IMR-90 (cell line): Measurements from ENCODE around the gene RIT1. TPM values are rescaled to one million over a fixed set of nuclear protein-coding genes. Genes with fewer than 3 reads are reported as not detected.
A peak's percentile ranks its signal among the peaks of the same experiment; 100 is the strongest.

Experiments used
- ATAC-seq: fragments of 200-7000 bp; cut with Tn5 transposase; 2 replicates; pipeline ENCODE4 v1.9.1; 2020; ENCODE audit warnings: low read depth, mild to moderate bottlenecking, moderate library complexity
- BruUV-seq: library from RNA; stranded (reverse); fragments of 400-500 nt; replicated peaks from 2 replicates; lab custom pipeline; 2021; lab: Mats Ljungman, UMichigan
- CTCF ChIA-PET: fragments of 300-600 bp; formaldehyde crosslinking; extraction: SDS; loops from one replicate; lab custom pipeline; 2021; ENCODE audit warnings: antibody characterized with exemption; lab: Yijun Ruan, JAX
- POLR2A ChIA-PET: fragments of 300-600 bp; sonication (Branson Sonifier 250); formaldehyde crosslinking; loops from one replicate; lab custom pipeline; 2022; ENCODE audit warnings: antibody characterized with exemption; ENCODE audit not compliant: unreplicated experiment; lab: Charles Lee
- DNase-seq: peaks from one replicate; pipeline ENCODE4 v3.0.0; 2013
- H2AFZ ChIP-seq: replicated peaks from 2 replicates; pipeline ENCODE3; 2013; ENCODE audit warnings: low read length, mild to moderate bottlenecking; ENCODE audit not compliant: poor library complexity
- H2AK5ac ChIP-seq: 2 replicates; pipeline ENCODE4 v1.6.1; 2013; ENCODE audit warnings: low read depth, low read length, inconsistent platforms
- H2AK9ac ChIP-seq: replicated peaks from 2 replicates; pipeline ENCODE3; 2013; ENCODE audit warnings: mild to moderate bottlenecking, low read depth, low read length, moderate library complexity; ENCODE audit not compliant: poor library complexity
- H2BK120ac ChIP-seq: 2 replicates; pipeline ENCODE4 v1.6.1; 2013; ENCODE audit warnings: low read depth, low read length, inconsistent platforms
- H2BK15ac ChIP-seq: 3 replicates; pipeline ENCODE4 v1.6.1; 2013; ENCODE audit warnings: low read depth, low read length, inconsistent platforms
- H2BK20ac ChIP-seq: 2 replicates; pipeline ENCODE4 v1.6.1; 2013; ENCODE audit warnings: low read depth, mild to moderate bottlenecking, inconsistent platforms, low read length, moderate library complexity
- H2BK5ac ChIP-seq: 2 replicates; pipeline ENCODE4 v1.6.1; 2013; ENCODE audit warnings: mild to moderate bottlenecking, low read depth, low read length, inconsistent platforms; ENCODE audit not compliant: poor library complexity, severe bottlenecking
- H3K14ac ChIP-seq: replicated peaks from 2 replicates; pipeline ENCODE4 v1.6.1; 2013; ENCODE audit warnings: low read depth, low read length, inconsistent platforms
- H3K18ac ChIP-seq: 2 replicates; pipeline ENCODE4 v1.6.1; 2013; ENCODE audit warnings: low read depth, low read length, control low read depth
- H3K23ac ChIP-seq: 2 replicates; pipeline ENCODE4 v1.6.1; 2013; ENCODE audit warnings: low read depth, low read length, inconsistent platforms
- H3K27ac ChIP-seq: 2 replicates; pipeline ENCODE4 v1.5.1; 2013; ENCODE audit warnings: mild to moderate bottlenecking, control low read depth, low read length; ENCODE audit not compliant: insufficient read depth
- H3K27me3 ChIP-seq: 2 replicates; pipeline ENCODE4 v1.6.1; 2013; ENCODE audit warnings: low read length; ENCODE audit not compliant: control insufficient read depth, insufficient read depth
- H3K36me3 ChIP-seq: 2 replicates; pipeline ENCODE4 v1.6.1; 2013; ENCODE audit warnings: low read length, mixed read lengths; ENCODE audit not compliant: control insufficient read depth, insufficient read depth
- H3K4ac ChIP-seq: 2 replicates; pipeline ENCODE4 v1.6.1; 2013; ENCODE audit warnings: low read depth, low read length, inconsistent platforms
- H3K4me1 ChIP-seq: 2 replicates; pipeline ENCODE4 v1.6.1; 2013; ENCODE audit warnings: low read length, mixed read lengths; ENCODE audit not compliant: control insufficient read depth, insufficient read depth
- H3K4me2 ChIP-seq: 2 replicates; pipeline ENCODE4 v1.6.1; 2013; ENCODE audit warnings: low read depth, mild to moderate bottlenecking, control low read depth, low read length, moderate library complexity
- H3K4me3 ChIP-seq: 2 replicates; pipeline ENCODE4 v1.5.1; 2013; ENCODE audit warnings: low read depth, mild to moderate bottlenecking, control low read depth, low read length, moderate library complexity; ENCODE audit not compliant: insufficient read depth
- H3K56ac ChIP-seq: 2 replicates; pipeline ENCODE4 v1.6.1; 2013; ENCODE audit warnings: low read length, inconsistent platforms; ENCODE audit not compliant: insufficient read depth; ENCODE audit errors: extremely low read depth
- H3K79me1 ChIP-seq, 2 experiments: 2 replicates each; pipeline ENCODE4 v1.6.1; 2013; ENCODE audit warnings: low read length in 2 of 2, inconsistent platforms in 1 of 2, low read depth in 1 of 2
- H3K9ac ChIP-seq: 2 replicates; pipeline ENCODE4 v1.6.1; 2013; ENCODE audit warnings: low read depth, low read length, control low read depth
- H3K9me1 ChIP-seq: 2 replicates; pipeline ENCODE4 v1.6.1; 2013; ENCODE audit warnings: low read length, inconsistent platforms; ENCODE audit not compliant: insufficient read depth
- H3K9me3 ChIP-seq: 2 replicates; pipeline ENCODE4 v1.6.1; 2013; ENCODE audit warnings: low read length; ENCODE audit not compliant: control insufficient read depth, insufficient read depth
- H4K20me1 ChIP-seq: 2 replicates; pipeline ENCODE4 v1.6.1; 2013; ENCODE audit warnings: low read length, inconsistent platforms; ENCODE audit not compliant: insufficient read depth
- H4K5ac ChIP-seq: 2 replicates; pipeline ENCODE4 v1.6.1; 2013; ENCODE audit warnings: mild to moderate bottlenecking, low read depth, low read length, control low read depth
- H4K8ac ChIP-seq, 2 experiments: 2 replicates each; pipeline ENCODE4 v1.6.1; 2013; ENCODE audit warnings: low read depth in 2 of 2, low read length in 2 of 2, control low read depth in 1 of 2, inconsistent platforms in 1 of 2
- H4K91ac ChIP-seq: 2 replicates; pipeline ENCODE4 v1.6.1; 2013; ENCODE audit warnings: low read depth, low read length, inconsistent platforms; ENCODE audit not compliant: insufficient read depth
- MAFK ChIP-seq: IDR thresholded peaks from 2 replicates; pipeline ENCODE4 v1.6.1; 2012; ENCODE audit warnings: low read depth, low read length, improper control_type of control experiment
- MAZ ChIP-seq: IDR thresholded peaks from 2 replicates; pipeline ENCODE4 v1.6.1; 2012; ENCODE audit warnings: low read depth, mild to moderate bottlenecking, low read length, improper control_type of control experiment, moderate library complexity, borderline replicate concordance
- MXI1 ChIP-seq: IDR thresholded peaks from 2 replicates; pipeline ENCODE4 v1.6.1; 2012; ENCODE audit warnings: low read depth, mild to moderate bottlenecking, low read length, moderate library complexity, borderline replicate concordance
- NFE2L2 ChIP-seq: fragments of 150-350 bp; IDR thresholded peaks from 2 replicates; pipeline ENCODE4 v1.6.1; 2016; ENCODE audit warnings: low read depth, mild to moderate bottlenecking, low read length
- RAD21 ChIP-seq: IDR thresholded peaks from 2 replicates; pipeline ENCODE4 v1.6.1; 2012; ENCODE audit warnings: low read length, improper control_type of control experiment
- RCOR1 ChIP-seq: IDR thresholded peaks from 2 replicates; pipeline ENCODE4 v1.6.1; 2012; ENCODE audit warnings: mild to moderate bottlenecking, low read length, improper control_type of control experiment; ENCODE audit not compliant: insufficient replicate concordance
- SMC3 ChIP-seq: fragments of 150-350 bp; IDR thresholded peaks from 2 replicates; pipeline ENCODE4 v1.6.1; 2016; ENCODE audit warnings: low read depth, mild to moderate bottlenecking, antibody characterized with exemption, low read length, moderate library complexity
- USF2 ChIP-seq: fragments of 150-350 bp; IDR thresholded peaks from 2 replicates; pipeline ENCODE4 v1.6.1; 2017; ENCODE audit warnings: mild to moderate bottlenecking, antibody characterized with exemption, low read length, low read depth
- WGBS, 2 experiments: methylation state at CpG; one replicate each; pipeline versions ENCODE4 v1.1.5 to v1.1.7; 2013; ENCODE audit warnings: missing lambda C conversion rate in 2 of 2; ENCODE audit not compliant: insufficient read length in 1 of 2; ENCODE audit errors: extremely low coverage in 2 of 2; 5-methylcytosine and 5-hydroxymethylcytosine counted together
- dilution Hi-C: fragments of 300-500 bp; cut with HindIII; formaldehyde crosslinking; loops from one replicate; pipeline ENCODE4 v1.14.3; 2018; ENCODE audit warnings: low sequenced_read_pairs; ENCODE audit not compliant: unreplicated experiment
- in situ Hi-C: fragments of 300-500 bp; cut with MboI; formaldehyde crosslinking; loops from 3 replicates; pipeline ENCODE4 v1.14.3; 2019; ENCODE audit warnings: low sequenced_read_pairs, inconsistent platforms, mixed read lengths
- intact Hi-C: fragments of 100-400 bp; cut with micrococcal nuclease; formaldehyde crosslinking; loops from 2 replicates; pipeline ENCODE4 v1.10.0; 2022
- polyA plus RNA-seq, 3 experiments: library from polyadenylated mRNA; depleted of rRNA; stranded (reverse); fragments of >200 nt; gene quantifications; 2 replicates each; pipeline ENCODE4 v1.2.3, GENCODE V29; 2012; ENCODE audit warnings: low replicate concordance in 1 of 3
- total RNA-seq: library from RNA; depleted of rRNA; stranded (reverse); fragments of >200 nt; gene quantifications from 2 replicates; pipeline ENCODE4 v1.2.3, GENCODE V29; 2012

RIT1 gene
- total and polyA plus RNA-seq, 2 of the 4 experiments (the other 2 are of a cell fraction) = 29.6 to 46.8 TPM

GRCh38 chr1:155871390-155871789, 39.8 kb downstream of the RIT1 start:
- Histone ChIP-seq H2BK120ac (no peak overlapping the region), H2AK5ac (no peak overlapping the region), H3K4ac (no peak overlapping the region), H3K79me1 (peaks cover 20 to 40% of the 10 kb centered on the region in 2 experiments), H3K56ac (no peak overlapping the region), H3K18ac (no peak overlapping the region), H3K4me3 (no peak overlapping the region), H3K4me2 (no peak overlapping the region), H4K5ac (no peak overlapping the region), H2BK20ac (no peak overlapping the region), H2AK9ac (peak overlapping the region; percentile 44), H3K9ac (no peak overlapping the region), H4K91ac (no peak overlapping the region), H3K14ac (no peak overlapping the region), H3K4me1 (peaks cover 4% of the 10 kb centered on the region; the same call in 1 of the 2 replicates), H2BK15ac (no peak overlapping the region), H4K20me1 (no peaks in the 10 kb centered on the region; the same call in 1 of the 2 replicates), H2BK5ac (no peak overlapping the region), H3K27me3 (no peaks in the 10 kb centered on the region), H3K9me1 (0 out of 2 replicates have a peak, but pooled peaks cover 3% of the 10 kb centered on the region), H3K9me3 (no peaks in the 10 kb centered on the region), H4K8ac (no peak overlapping the region), H3K27ac (no peak overlapping the region), H3K23ac (no peak overlapping the region), H3K36me3 (peaks cover 21% of the 10 kb centered on the region), H2AFZ (no peak overlapping the region)
- dilution Hi-C loops = no loop called here
- TF ChIP-seq MAFK = no peak
- TF ChIP-seq MAZ = no peak
- TF ChIP-seq SMC3 = no peak
- TF ChIP-seq NFE2L2 = no peak
- no peak for TF ChIP-seq MXI1
- TF ChIP-seq RCOR1 = no peak
- no peak for TF ChIP-seq RAD21
- TF ChIP-seq USF2 = no peak
- no CpG with 5 or more reads among the region's 1 CpG for WGBS, 2 experiments
- in situ Hi-C loops = no loop called here
- POLR2A ChIA-PET = no interaction called here
- intact Hi-C loops = no loop called here
- ATAC-seq = peak; percentile 63
- BruUV-seq = no TSS peak
- peak; percentile 31 for DNase-seq
- CTCF ChIA-PET = interaction anchor here (1.0 kb wide), 1 partner anchor 18 kb away, joined by 3 read pairs; no protein-coding TSS in a partner anchor
